Neural cell (in vitro differentiated cells): Measurements from ENCODE around the gene STIM2.

Source experiments
- CTCF ChIP-seq: fragments of 450-650 bp; IDR thresholded peaks from 2 replicates; pipeline ENCODE4 v1.5.1; 2014; ENCODE audit warnings: antibody characterized with exemption, mild to moderate bottlenecking, moderate library complexity; ENCODE audit not compliant: poor library complexity, severe bottlenecking
- EP300 ChIP-seq: fragments of 450-650 bp; conservative IDR thresholded peaks from 2 replicates; pipeline ENCODE4 v1.6.1; 2014; ENCODE audit warnings: antibody characterized with exemption, mild to moderate bottlenecking, moderate library complexity; ENCODE audit not compliant: poor library complexity, severe bottlenecking
- EZH2 ChIP-seq: fragments of 200-600, 300-800 bp; shearing (Covaris generic), sonication (generic); IDR thresholded peaks from 2 replicates; pipeline ENCODE4 v1.6.1; 2014; ENCODE audit warnings: antibody characterized with exemption, low read length, borderline replicate concordance, mild to moderate bottlenecking; ENCODE audit not compliant: insufficient read depth, poor library complexity, severe bottlenecking
- MXI1 ChIP-seq: fragments of 450-650 bp; conservative IDR thresholded peaks from 2 replicates; pipeline ENCODE4 v1.6.1; 2014; ENCODE audit warnings: antibody characterized with exemption, mild to moderate bottlenecking; ENCODE audit not compliant: poor library complexity, severe bottlenecking
- POLR2AphosphoS5 ChIP-seq: IDR thresholded peaks from 2 replicates; pipeline ENCODE4 v1.6.1; 2012
- REST ChIP-seq: IDR thresholded peaks from 2 replicates; pipeline ENCODE4 v1.6.1; 2012; ENCODE audit warnings: borderline replicate concordance
- TAF1 ChIP-seq: IDR thresholded peaks from 2 replicates; pipeline ENCODE4 v1.6.1; 2012; ENCODE audit warnings: low read depth

GRCh38 chr4:26821677-26822503, 38.8 kb upstream of the STIM2 start:
- peak; percentile 40 for TF ChIP-seq CTCF
- TF ChIP-seq EP300: peak; percentile 99
- peak; percentile 93 for TF ChIP-seq POLR2AphosphoS5
- no peak for TF ChIP-seq EZH2
- TF ChIP-seq REST: no peak
- TF ChIP-seq MXI1: peak; percentile 51
- no peak for TF ChIP-seq TAF1
